Neural crest cell (in vitro differentiated cells): ENCODE results near the gene TBATA. TPM values are rescaled to one million over a fixed set of nuclear protein-coding genes. Genes with fewer than 3 reads are reported as not detected.

ENCODE experiments used
- DNase-seq: peaks from one replicate; pipeline ENCODE4 v3.0.0; 2021; ENCODE audit warnings: low read depth, mixed read lengths, low spot score
- H3K27ac Mint-ChIP-seq: one replicate; pipeline ENCODE4 v1.8.0; 2021; ENCODE audit warnings: mild to moderate bottlenecking, mixed read lengths; ENCODE audit not compliant: unreplicated experiment
- H3K27me3 Mint-ChIP-seq: 2 replicates; pipeline ENCODE4 v1.8.0; 2021; ENCODE audit warnings: low read depth, mild to moderate bottlenecking, mixed read lengths
- H3K36me3 Mint-ChIP-seq: 2 replicates; pipeline ENCODE4 v1.8.0; 2021; ENCODE audit warnings: low read depth, mild to moderate bottlenecking, mixed read lengths
- H3K4me1 Mint-ChIP-seq: 2 replicates; pipeline ENCODE4 v1.8.0; 2021; ENCODE audit warnings: mixed read lengths
- H3K4me3 Mint-ChIP-seq: one replicate; pipeline ENCODE4 v1.8.0; 2021; ENCODE audit warnings: mild to moderate bottlenecking, mixed read lengths
- H3K9me3 Mint-ChIP-seq: 2 replicates; pipeline ENCODE4 v1.8.0; 2021; ENCODE audit warnings: mixed read lengths
- CTCF ChIP-seq: fragments of 200-600 bp; sonication (generic); conservative IDR thresholded peaks from 2 replicates; pipeline ENCODE4 v1.5.0; 2021; ENCODE audit warnings: antibody characterized with exemption, mild to moderate bottlenecking
- total RNA-seq: library from RNA; stranded (reverse); gene quantifications from 2 replicates; pipeline ENCODE4 v1.2.1, GENCODE V29; 2021

Gene TBATA
- total RNA-seq, 1 donor from 2014 or later, result not detected

- Mint-ChIP-seq H3K9me3 (no peaks in the 10 kb centered on the region), H3K27ac (no peak overlapping the region), H3K36me3 (peaks cover 2% of the 10 kb centered on the region), H3K4me3 (no peak overlapping the region), H3K4me1 (peaks cover 13% of the 10 kb centered on the region), H3K27me3 (no peaks in the 10 kb centered on the region)
- no peak for TF ChIP-seq CTCF
- DNase-seq, result no peak
Measured at GRCh38 chr10:70832221-70832620, 47.0 kb upstream of the TBATA start.

- no peaks in the 10 kb centered on the region for H3K9me3 Mint-ChIP-seq
- H3K4me3 Mint-ChIP-seq, result no peak overlapping the region
- peaks cover 2% of the 10 kb centered on the region for H3K36me3 Mint-ChIP-seq
- H3K27me3 Mint-ChIP-seq, result no peaks in the 10 kb centered on the region
- no peak for TF ChIP-seq CTCF
- H3K27ac Mint-ChIP-seq, result no peak overlapping the region
- DNase-seq, result no peak
- peaks cover 17% of the 10 kb centered on the region for H3K4me1 Mint-ChIP-seq
Measured at GRCh38 chr10:70830164-70830563, 45.0 kb upstream of the TBATA start.

GRCh38 chr10:70829543-70829942 lies 44.4 kb upstream of the TBATA start:
- Mint-ChIP-seq H3K4me3 (no peak overlapping the region), H3K36me3 (peaks cover 2% of the 10 kb centered on the region), H3K27ac (no peak overlapping the region), H3K27me3 (no peaks in the 10 kb centered on the region), H3K4me1 (peaks cover 18% of the 10 kb centered on the region), H3K9me3 (no peaks in the 10 kb centered on the region)
- no peak for TF ChIP-seq CTCF
- DNase-seq, result no peak

GRCh38 chr10:70828923-70829322 lies 43.7 kb upstream of the TBATA start:
- Mint-ChIP-seq H3K4me3 (no peak overlapping the region), H3K9me3 (no peaks in the 10 kb centered on the region), H3K27me3 (no peaks in the 10 kb centered on the region), H3K27ac (no peak overlapping the region), H3K4me1 (peaks cover 18% of the 10 kb centered on the region), H3K36me3 (no peaks in the 10 kb centered on the region)
- no peak for TF ChIP-seq CTCF
- no peak for DNase-seq

GRCh38 chr10:70827086-70827757 lies 42.0 kb upstream of the TBATA start:
- peaks cover 18% of the 10 kb centered on the region for H3K4me1 Mint-ChIP-seq
- no peak for TF ChIP-seq CTCF
- H3K27ac Mint-ChIP-seq, result no peak overlapping the region

More at GRCh38 chr10:70827086-70827757, 42.0 kb upstream of the TBATA start:
- no peak for DNase-seq
- H3K4me3 Mint-ChIP-seq, result no peak overlapping the region
- H3K36me3 Mint-ChIP-seq, result no peaks in the 10 kb centered on the region
- no peaks in the 10 kb centered on the region for H3K27me3 Mint-ChIP-seq
- H3K9me3 Mint-ChIP-seq, result no peaks in the 10 kb centered on the region
